NCI-H2227 treated with DMSO at 0.1 percent for 48 hours (cell line): Measurements from ENCODE around the gene CHST1.

Experiments
- DNase-seq: peaks from one replicate; lab custom pipeline; 2025; lab: John Stamatoyannopoulos, UW

The CHST1 gene

DNA sequence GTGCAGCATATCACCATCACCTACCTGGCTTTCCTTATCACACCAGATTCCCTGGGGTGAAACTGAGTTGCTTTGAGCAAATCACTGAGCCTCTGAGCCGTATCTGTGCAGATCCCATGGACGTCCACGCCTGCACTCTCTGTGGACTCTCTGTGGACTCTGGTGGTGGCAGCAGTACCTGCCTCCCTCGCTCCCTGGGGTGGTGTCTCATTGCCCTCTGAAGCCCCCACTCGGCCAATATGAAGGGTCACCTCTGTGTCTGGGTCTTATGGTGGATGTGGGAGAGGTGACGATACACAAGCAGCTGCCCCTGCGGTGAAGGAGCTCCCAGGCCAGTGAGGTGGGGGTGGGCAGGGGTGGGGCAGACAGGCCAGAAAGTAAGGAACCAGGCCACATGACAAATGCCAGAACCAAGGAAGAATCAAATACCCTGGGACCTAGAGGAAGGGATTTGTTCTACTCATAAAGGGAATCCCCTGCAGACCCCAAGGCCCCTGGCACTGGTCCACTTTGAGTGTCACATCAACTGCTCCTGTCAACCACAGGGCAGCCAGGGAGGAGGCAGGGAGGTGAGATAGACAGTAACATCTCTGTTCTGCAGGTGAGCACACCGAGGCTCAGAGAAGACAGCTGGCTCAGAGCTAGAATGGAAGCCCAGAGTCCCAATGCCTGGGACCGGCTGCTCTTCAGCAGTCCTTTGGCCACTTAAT lies 9.2 kb upstream of the CHST1 start:
- DNase-seq, result no peak

DNA sequence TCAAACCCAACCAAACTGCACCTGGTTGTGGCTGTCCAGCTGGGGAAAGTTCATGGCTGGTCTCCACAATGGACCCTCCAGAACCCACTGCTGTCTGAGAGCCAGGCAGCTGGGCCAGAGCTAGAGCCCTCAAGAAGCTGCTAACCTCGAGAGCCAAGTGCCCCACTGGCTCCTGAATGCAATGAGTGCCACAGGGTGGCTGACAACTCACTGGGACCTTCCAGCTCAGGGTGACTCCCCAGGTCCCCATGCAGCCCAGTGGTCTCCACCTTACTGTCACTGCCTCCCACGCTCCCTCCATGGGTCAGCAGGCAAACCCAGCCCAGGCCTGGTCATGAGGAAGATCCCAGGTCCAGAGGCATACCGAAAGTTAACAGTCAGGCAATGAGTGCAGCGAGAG lies 8.0 kb upstream of the CHST1 start:
- no peak for DNase-seq

- no peak for DNase-seq
Measured at GRCh38 chr11:45672593-45672992, 7.2 kb upstream of the CHST1 start.

DNA sequence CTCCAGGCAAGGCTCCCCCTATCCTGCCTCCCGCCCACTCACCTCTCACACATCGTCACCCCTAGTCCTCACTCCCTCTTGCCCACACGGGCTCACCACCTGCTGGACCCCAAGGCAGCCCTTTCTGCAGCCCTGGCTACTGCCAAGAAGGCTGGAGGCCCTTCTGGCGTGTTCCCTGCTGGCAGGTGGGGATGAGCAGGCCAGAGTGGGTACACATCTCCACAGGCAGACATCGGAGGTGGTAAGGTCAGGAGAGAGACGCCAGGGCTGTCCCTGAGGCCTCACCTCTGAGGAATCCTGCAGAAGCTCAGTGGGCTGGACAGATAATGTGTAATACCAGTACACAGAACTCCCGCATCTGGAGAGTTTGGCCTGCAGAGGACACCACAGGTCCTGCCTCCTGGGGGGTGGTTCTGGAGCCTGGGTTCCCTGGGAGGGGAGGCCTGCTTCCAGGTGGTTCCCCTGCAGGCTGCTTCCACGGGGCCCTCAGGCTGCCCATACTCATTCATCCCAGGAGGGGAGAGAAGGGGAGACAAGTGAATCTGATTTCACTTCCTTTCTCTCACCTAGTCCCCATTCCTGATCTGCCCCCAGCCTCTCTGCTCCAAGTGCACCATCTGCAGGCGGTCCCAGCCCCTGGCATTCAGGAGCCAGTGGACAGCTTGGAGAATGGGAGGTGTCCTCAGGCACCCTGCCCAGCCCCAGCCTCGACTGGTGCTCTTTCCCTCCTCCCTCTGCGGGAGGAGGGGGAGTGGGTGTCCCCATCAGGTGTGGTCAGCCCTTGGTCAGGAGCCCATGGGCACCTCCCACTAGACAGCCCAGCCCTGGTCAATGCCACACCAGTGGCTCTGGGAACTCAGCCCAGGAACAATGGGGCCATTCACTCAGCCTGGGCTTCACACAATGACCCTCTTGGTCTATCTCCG lies 6.1 kb upstream of the CHST1 start:
- no peak for DNase-seq

- no peak for DNase-seq
Measured at GRCh38 chr11:45670386-45671135, 5.1 kb upstream of the CHST1 start.

- no peak for DNase-seq
Measured at GRCh38 chr11:45669956-45670355, 4.5 kb upstream of the CHST1 start.

- no peak for DNase-seq
Measured at GRCh38 chr11:45669146-45669545, 3.7 kb upstream of the CHST1 start.

DNA sequence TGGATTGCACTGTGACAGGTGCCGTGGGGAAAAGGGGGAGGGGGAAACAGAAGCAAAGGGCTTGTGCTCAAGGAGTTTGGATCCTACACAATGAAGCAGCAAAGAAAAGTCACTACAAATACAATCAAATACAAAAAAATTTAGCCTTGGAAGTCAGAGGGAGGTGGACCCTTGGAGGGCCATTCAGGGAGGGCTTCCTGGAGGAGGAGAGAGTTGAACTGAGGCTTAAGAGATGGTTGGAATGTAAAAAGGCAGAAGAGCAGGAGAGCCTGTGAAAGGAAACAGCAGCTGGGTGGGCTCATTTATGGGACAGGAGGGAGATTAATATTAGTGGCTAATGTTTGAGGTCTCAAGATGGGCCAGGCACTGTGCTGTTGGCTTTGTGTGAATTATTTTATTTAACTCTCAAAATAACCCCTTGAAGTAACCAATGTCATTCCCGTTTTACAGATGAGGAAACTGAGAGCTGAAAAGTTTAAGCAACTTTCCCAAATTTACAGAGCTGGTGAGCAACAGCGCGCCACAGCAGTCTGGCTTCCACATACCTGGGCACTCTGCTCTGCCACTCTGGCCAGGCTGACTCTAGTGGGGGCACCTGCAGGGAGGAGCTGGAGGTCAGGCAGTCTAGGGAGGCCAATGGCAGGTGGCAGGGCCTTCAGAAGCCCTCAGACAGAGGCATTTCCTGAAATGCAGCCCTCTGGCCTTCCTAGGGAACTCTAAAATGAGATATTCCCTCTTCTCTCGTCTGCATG lies 2.7 kb upstream of the CHST1 start:
- DNase-seq, result no peak

DNA sequence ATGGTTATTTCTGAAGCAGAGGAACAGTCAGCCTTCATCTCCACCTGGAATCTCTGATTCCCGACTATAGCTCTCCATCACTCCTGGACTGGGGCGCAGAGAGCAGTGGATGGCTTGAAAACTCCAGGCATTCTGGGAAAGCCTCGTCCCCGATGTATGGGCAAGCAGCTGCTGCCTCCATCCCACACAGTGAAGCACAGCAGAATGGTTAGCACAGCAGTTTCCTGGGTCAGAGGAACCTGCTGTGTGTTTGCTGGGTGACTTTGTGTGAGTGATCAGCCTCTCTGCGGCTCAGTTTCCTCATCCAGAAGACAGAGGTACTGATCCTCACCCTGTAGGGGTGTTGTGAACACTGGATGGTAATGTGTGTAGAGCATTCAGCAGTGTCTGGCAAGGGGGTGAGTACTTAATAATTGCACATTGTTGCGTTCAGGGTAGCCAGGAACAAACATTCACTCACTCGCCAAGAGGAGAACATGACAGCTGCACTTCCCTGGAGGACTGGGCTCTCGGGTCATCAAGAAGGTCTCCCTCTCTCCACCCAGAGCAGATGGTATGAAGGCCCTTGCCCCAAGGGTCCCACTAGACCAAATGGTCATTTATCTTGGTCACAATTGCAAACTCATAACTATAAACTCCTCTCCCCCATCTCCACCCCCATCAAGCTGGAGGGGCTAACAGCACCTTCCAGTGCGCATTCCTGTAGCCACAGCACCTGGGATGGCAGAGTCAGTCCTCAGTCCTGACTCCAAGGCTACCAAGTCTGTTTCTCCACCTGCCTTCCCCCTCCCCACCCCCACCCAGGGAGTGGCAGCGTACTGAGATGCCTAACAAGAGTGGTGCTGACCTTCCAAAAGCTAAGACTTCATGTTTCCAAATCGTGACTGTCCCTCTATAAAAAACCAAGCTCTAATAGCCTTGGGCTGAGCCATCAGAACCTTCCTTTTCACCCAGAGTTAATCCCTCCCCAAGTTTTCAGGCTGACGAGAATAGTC lies 1.5 kb upstream of the CHST1 start:
- no peak for DNase-seq

GRCh38 chr11:45665933-45666647 lies 668 bp upstream of the CHST1 start:
- DNase-seq, result no peak

- no peak for DNase-seq
Measured at GRCh38 chr11:45664376-45665205, 831 bp downstream of the CHST1 start.

DNA sequence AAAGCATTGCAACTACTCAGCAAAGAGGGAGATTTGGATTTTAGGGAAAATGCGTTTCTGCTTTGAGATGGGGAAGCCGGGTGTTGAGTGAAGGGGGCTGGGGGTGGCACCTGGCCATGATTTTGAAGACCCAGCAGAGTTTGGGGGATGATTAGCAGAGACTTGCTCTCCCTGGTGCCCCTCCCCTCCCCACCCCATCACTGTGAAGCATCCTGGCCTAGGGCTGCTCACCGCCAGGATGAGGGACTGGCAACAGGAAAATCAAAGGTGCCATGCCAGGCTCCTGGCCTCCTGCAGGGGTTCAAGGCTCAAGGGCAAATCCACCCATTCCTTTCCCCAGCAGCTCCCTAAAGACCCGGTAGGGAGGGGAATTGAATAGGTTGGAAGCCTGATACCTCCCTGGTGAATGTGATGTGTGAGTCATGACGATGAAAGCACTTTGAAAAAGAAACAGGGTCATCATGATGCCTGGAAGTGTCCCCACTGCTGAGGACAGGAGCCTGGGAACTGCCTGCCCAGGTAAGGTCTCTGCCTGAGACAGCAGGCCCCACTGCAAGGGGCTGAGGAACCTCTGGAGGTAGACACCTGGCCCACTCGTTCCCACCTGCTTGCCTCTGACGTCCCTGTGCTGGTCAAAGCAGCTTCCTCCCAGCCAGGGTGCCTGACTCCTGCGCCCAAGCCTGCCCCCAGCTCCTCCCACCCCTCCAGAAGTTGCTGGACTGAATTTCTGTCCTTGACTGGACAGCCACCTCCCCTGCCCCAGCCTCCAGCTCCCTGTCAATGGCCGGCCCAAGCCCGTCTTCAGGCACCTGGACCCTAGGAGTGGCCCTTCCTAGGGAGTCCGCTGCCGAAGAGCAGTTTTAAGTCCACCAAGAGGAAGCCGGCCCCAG lies 1.7 kb downstream of the CHST1 start:
- DNase-seq, result no peak

DNA sequence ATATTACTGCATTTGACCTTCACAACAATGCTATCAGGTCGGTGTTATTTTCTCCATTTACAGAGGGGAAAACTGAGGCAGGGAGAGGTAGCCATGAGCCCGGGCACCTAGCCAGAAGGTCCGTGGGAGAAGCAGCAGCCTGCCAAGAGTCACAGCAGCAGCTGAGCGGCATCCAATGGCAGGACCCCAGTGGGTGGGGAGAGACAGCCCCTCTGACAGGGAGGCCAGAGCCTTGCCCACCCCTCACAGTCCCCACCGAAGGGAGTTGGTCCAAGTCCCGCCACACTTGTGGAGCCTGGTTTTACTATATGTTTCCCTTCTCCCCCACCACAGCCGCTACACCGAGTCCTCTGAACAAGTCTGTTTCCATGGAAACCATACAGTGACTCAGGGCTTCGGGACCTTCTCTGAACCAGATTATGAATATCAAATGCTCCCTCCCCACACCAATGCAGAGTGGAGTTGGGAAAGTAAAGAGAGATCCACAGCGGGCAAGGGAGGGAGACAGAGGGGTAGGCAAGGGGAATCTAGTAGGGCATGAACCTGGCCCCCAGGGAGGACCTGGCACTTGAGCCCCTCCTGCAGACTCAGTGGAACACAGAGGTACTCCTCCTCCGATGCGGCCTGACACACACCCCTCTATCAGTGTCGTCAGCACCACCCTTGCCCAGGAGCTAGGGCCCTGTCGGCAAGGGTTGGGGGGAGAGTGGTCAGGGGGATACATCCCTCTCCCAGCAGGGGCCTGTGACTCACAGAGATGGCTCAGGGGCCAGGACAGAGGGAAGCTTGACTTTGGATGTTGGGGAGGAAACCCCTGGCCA lies 2.5 kb downstream of the CHST1 start:
- DNase-seq, result peak; percentile 45

GRCh38 chr11:45662096-45662664 lies 3.2 kb downstream of the CHST1 start:
- no peak for DNase-seq

- DNase-seq, result no peak
Measured at GRCh38 chr11:45661439-45662055, 3.9 kb downstream of the CHST1 start.

- no peak for DNase-seq
Measured at GRCh38 chr11:45660729-45661438, 4.5 kb downstream of the CHST1 start.
